HK-2 (cell line): ENCODE results near the gene CDH13.

Experiments
- DNase-seq: peaks from one replicate; pipeline ENCODE4 v3.0.0-alpha.2; 2018; ENCODE audit not compliant: unreplicated experiment

CDH13 gene

DNA sequence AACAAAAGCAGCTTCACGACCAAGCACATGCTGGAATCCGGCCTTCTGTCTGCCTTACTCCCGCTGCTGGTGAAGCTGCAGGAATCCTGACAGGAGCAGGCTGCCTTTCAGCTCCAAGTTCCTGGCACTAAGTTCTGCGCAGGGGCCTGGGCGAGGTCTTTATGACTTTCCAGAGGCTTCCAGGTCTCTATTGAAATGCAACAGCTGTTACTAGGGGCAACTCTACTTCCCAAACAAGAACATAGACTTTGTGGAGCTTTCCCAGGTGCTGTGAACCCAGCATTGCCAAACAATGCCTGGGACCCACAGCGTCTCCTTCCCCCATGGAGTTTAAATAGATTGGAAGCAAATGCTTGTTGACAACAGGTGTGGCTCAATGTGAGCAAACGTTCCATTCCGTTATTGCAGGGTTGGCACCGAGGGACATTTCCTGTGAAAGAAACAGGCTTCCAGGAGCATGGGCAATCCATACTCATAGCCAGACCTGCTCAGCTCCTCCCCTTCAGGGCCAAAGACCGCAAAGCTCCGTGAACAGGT, 156.0 kb downstream of the CDH13 start:
- no peak for DNase-seq

GRCh38 chr16:82783933-82784572, 157.3 kb downstream of the CDH13 start:
- DNase-seq, result no peak

GRCh38 chr16:82784573-82784968, 157.8 kb downstream of the CDH13 start:
- no peak for DNase-seq

GRCh38 chr16:82788225-82788624, 161.5 kb downstream of the CDH13 start:
- DNase-seq, result no peak

DNA sequence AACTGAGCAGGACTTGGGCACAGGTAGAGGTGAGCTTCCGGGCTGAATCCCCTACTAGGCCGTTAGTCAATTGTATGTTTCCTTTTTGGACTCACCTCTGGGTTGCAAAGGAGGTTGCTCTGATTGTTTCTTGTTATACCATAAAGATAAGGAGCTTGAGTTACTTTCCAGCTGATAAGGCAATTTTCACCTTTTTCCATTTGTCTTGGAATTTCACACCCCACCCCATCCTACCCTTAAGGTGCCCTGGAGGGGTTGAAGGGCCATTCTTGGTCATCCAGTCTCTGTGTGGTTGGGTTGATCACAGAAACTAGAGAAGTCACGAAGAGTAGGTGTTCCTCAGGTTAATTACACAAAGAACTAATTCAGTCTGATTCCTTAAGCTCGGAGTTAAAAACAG, 162.2 kb downstream of the CDH13 start:
- DNase-seq, result no peak

DNA sequence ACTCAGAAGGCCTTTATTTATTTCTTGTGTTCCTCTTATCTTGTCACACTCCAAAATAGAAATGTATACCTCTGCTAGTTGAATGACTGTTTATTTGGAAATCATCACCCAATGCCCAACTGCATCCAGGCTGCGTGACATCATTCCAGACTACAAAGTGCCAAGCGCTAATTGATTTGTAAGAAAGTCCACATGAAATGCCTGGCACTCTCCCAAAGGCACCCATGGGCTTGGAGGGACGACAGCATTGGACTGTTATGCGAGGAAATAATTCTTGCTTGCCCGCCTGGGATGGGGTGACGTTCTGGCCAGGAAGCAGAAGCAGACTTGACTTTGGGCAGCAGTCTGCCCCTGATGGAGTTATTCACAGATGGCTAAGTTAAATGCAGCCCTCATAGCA, 165.9 kb downstream of the CDH13 start:
- no peak for DNase-seq

DNA sequence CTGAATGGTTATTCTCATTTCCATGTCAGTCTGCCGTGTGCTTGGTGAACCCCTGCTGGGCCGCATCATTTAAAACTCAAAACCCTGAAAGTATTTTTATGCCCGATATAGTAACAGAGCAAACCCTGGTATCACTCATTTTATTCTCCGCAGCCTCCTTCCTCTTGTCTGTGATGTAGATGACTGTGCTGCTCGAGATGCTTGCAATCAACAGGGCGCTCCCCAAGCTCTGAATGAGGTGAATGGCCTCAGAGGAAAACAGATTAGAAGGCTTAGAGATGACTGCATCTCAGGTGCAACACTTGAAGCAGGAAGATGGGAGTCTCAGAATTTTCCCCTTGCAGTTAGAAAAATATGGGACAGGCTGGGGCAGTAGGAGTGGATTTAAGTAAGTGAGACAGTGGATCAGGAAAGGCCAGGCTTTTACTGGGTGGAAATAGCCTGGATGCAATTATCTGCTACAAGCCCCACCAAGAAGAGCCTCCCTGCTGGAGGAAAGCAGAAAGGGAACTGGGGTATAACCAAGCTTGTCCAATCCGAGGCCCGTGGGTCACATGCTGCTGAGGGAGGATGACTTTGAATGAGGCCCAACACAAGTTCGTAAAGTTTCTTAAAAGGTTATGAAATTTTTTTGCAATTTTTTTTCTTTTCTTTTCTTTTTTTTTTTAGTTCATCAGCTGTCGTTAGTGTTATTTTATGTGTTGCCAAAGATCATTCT, 166.9 kb downstream of the CDH13 start:
- no peak for DNase-seq

- no peak for DNase-seq
Measured at GRCh38 chr16:82796047-82796446, 169.3 kb downstream of the CDH13 start.

- DNase-seq, result no peak
Measured at GRCh38 chr16:82801361-82801760, 174.6 kb downstream of the CDH13 start.

DNA sequence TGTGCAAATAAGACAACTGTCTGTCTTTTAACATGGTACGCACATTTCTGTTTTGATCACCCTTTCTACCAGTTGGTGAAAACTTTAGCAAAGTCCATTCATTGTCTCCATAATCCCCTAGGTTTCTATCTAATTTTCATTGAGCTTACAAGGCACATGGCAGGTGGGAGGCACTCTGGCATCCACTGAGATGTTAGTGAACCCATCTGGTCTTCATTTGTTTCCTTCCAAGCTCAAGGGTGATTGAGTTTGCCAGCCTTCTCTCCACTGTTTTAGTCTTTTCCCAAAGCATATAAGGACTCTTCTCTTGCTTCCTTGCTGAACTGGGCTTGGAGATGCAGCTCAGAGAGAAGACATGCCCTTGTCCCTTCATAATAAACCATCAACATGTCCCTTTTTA, 179.1 kb downstream of the CDH13 start:
- no peak for DNase-seq

GRCh38 chr16:82807311-82807710, 180.5 kb downstream of the CDH13 start:
- no peak for DNase-seq

- DNase-seq, result no peak
Measured at GRCh38 chr16:82808036-82808435, 181.3 kb downstream of the CDH13 start.

GRCh38 chr16:82810077-82810476, 183.3 kb downstream of the CDH13 start:
- DNase-seq, result no peak

DNA sequence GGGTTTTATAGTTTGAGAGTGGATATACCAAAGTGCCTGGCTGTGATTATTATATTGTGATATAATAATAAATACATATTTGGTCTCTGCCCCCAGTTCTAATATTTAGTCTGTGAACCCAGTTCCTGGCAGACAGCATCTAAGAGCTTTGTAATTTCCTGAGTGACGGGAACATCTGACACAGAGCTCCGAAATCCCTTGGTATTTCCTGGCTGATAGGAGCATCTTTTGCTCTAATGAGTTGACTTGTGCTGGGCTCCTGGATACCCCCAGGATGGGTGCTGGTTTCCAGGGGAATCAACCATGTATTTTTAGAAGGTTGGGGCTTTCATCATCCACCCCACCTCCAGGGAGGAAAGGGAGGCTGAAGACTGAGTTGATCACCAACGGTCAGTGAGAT, 187.3 kb downstream of the CDH13 start:
- DNase-seq, result no peak

DNA sequence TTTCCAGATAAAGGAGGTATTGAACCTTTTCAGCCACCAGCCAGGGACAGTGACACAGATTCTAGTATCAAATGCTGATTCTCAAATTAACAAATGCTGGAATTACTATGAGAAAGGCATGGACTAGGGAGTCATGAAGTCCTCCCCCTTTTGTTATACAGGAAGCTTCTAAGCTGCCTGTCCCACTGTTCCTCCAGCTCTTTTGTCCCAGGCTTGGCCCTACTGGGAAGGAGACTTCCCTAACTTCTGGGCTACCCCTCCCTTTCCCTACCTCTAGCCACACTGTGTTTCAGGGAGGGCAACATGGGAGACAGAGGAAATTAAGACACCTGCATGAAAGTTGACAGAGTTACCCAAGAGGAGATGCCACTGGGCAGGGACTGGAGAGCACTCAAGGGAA, 192.5 kb downstream of the CDH13 start:
- DNase-seq, result no peak

DNA sequence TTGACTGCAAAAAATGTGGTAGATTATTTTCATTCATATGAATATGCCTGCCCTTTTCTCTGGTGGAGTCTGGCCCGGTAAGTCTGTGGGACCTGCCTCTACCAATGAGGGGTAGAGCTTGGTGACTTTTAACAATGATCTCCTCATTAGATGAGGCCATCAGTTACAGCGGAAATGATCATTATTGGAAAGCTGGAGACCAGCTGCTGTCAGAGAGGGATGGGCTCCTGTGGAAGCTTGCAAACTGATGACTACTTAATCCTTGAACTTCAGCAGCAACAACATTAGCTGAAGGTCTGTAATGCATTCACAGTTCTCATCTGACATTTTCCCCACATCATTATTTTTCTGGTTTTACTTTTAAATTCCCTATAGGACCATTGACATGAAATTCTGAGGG, 194.1 kb downstream of the CDH13 start:
- no peak for DNase-seq

- DNase-seq, result no peak
Measured at GRCh38 chr16:82824408-82824807, 197.6 kb downstream of the CDH13 start.

- DNase-seq, result no peak
Measured at GRCh38 chr16:82829301-82829700, 202.5 kb downstream of the CDH13 start.

DNA sequence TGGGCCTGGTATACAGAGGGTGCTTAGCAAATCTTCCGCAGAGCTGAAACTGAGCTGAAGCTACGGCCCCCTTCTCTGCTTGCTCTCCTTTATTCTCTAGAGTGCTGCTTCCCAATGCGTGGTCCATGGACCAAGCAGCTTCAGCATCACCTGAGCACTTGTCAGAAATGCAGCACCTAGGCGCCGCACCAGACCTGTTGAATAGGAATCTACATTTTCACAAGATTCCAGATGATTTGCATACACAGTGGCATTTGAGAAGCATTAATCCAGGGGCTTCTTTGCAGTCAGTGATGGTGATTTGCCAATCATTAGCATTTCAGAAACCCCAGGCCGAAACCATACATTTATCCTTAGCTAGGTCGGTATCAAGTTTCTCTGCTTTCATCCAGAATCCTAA, 204.2 kb downstream of the CDH13 start:
- DNase-seq, result no peak

GRCh38 chr16:82832821-82833220, 206.1 kb downstream of the CDH13 start:
- no peak for DNase-seq

GRCh38 chr16:82833378-82833993, 206.7 kb downstream of the CDH13 start:
- no peak for DNase-seq

- DNase-seq, result no peak
Measured at GRCh38 chr16:82834151-82834815, 207.5 kb downstream of the CDH13 start.
